SU-DHL-6 (cell line): ENCODE data around the gene CACNA1B.

ENCODE experiments used
- EZH2phosphoT487 ChIP-seq: fragments of 200-600 bp; sonication (generic), shearing (Covaris generic); conservative IDR thresholded peaks from 2 replicates; pipeline ENCODE4 v1.6.1; 2018; ENCODE audit warnings: mild to moderate bottlenecking, antibody characterized with exemption, low read length, moderate library complexity, mixed read lengths
- TF ChIP-seq, protein P1 (sequence below): fragments of 200-600 bp; sonication (generic); IDR thresholded peaks from one replicate; pipeline ENCODE4 v1.5.1; 2017; ENCODE audit warnings: antibody characterized with exemption, mild to moderate bottlenecking, low read length, moderate library complexity; ENCODE audit not compliant: insufficient read depth, poor library complexity, severe bottlenecking

DNA sequence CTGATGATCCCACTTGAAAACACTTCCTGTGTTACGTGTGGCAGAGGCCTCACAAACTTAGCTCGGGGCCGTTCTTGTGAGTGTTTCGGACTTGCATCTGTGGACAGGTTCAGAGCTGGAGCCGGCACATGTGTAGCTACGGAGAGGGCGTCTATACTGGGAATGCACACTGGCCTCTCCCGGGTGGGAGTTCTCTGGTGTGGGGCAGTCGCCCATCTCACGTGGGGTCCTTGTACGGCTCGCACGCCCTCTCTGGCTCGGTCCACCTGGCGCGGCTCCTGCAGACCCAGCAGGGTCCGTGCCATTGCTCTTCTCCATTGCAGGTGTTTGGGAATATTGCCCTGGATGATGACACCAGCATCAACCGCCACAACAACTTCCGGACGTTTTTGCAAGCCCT lies 197.9 kb downstream of the CACNA1B start:
- TF ChIP-seq, protein P1, sequence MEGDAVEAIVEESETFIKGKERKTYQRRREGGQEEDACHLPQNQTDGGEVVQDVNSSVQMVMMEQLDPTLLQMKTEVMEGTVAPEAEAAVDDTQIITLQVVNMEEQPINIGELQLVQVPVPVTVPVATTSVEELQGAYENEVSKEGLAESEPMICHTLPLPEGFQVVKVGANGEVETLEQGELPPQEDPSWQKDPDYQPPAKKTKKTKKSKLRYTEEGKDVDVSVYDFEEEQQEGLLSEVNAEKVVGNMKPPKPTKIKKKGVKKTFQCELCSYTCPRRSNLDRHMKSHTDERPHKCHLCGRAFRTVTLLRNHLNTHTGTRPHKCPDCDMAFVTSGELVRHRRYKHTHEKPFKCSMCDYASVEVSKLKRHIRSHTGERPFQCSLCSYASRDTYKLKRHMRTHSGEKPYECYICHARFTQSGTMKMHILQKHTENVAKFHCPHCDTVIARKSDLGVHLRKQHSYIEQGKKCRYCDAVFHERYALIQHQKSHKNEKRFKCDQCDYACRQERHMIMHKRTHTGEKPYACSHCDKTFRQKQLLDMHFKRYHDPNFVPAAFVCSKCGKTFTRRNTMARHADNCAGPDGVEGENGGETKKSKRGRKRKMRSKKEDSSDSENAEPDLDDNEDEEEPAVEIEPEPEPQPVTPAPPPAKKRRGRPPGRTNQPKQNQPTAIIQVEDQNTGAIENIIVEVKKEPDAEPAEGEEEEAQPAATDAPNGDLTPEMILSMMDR = no peak
- no peak for TF ChIP-seq EZH2phosphoT487
